Fibroblast of peridontal ligament (primary cell): Measurements from ENCODE around the gene NKAIN2.
A peak's percentile ranks its signal among the peaks of the same experiment; 100 is the strongest.
"Not testable (repeated sequence)": the region's sequence is repeated elsewhere in the genome, so short reads cannot be mapped to it uniquely, and the experiment has no call there.

Source experiments
- DNase-seq: peaks from one replicate; pipeline ENCODE4 v3.0.0-alpha.2; 2010; ENCODE audit errors: extremely low read depth

NKAIN2 gene

GRCh38 chr6:124203101-124203811, 399.6 kb downstream of the NKAIN2 start:
- no peak for DNase-seq

- DNase-seq, result no peak
Observed at GRCh38 chr6:124203812-124204167, 400.1 kb downstream of the NKAIN2 start.

- DNase-seq, result no peak
Observed at GRCh38 chr6:124205921-124206320, 402.3 kb downstream of the NKAIN2 start.

GRCh38 chr6:124223611-124224345, 420.1 kb downstream of the NKAIN2 start:
- peak; percentile 8 for DNase-seq

GRCh38 chr6:124226396-124226795, 422.7 kb downstream of the NKAIN2 start:
- DNase-seq, result peak; percentile 6

GRCh38 chr6:124233221-124233620, 429.6 kb downstream of the NKAIN2 start:
- no peak for DNase-seq

GRCh38 chr6:124234801-124235200, 431.1 kb downstream of the NKAIN2 start:
- no peak for DNase-seq

GRCh38 chr6:124237911-124238310, 434.2 kb downstream of the NKAIN2 start:
- DNase-seq, result no peak

- DNase-seq, result not testable (repeated sequence)
Observed at GRCh38 chr6:124238408-124238807, 434.7 kb downstream of the NKAIN2 start.

- no peak for DNase-seq
Observed at GRCh38 chr6:124254941-124255685, 451.4 kb downstream of the NKAIN2 start.

GRCh38 chr6:124260337-124260736, 456.7 kb downstream of the NKAIN2 start:
- DNase-seq, result no peak

- no peak for DNase-seq
Observed at GRCh38 chr6:124269733-124270132, 466.1 kb downstream of the NKAIN2 start.

- DNase-seq, result no peak
Observed at GRCh38 chr6:124273701-124274100, 470.0 kb downstream of the NKAIN2 start.

- DNase-seq, result no peak
Observed at GRCh38 chr6:124282541-124282940, 478.9 kb downstream of the NKAIN2 start.

GRCh38 chr6:124283486-124283885, 479.8 kb downstream of the NKAIN2 start:
- no peak for DNase-seq

- no peak for DNase-seq
Observed at GRCh38 chr6:124285146-124285545, 481.5 kb downstream of the NKAIN2 start.

- no peak for DNase-seq
Observed at GRCh38 chr6:124294574-124295200, 491.0 kb downstream of the NKAIN2 start.

- DNase-seq, result no peak
Observed at GRCh38 chr6:124297507-124297906, 493.8 kb downstream of the NKAIN2 start.

GRCh38 chr6:124298730-124299129, 495.1 kb downstream of the NKAIN2 start:
- DNase-seq, result no peak

GRCh38 chr6:124300907-124301306, 497.2 kb downstream of the NKAIN2 start:
- not testable (repeated sequence) for DNase-seq

- no peak for DNase-seq
Observed at GRCh38 chr6:124303971-124304370, 500.3 kb downstream of the NKAIN2 start.

GRCh38 chr6:124310139-124310538, 506.5 kb downstream of the NKAIN2 start:
- DNase-seq, result no peak
